ENCODE data around the gene HAT1.
"Not testable (repeated sequence)": the region's sequence is repeated elsewhere in the genome, so short reads cannot be mapped to it uniquely, and the experiment has no call there.

HAT1 gene

GRCh38 chr2:171923206-171923605 is 945 bp downstream of the HAT1 start:
- no peak for DNase-seq

GRCh38 chr2:171924170-171924942 is 2.1 kb downstream of the HAT1 start:
- DNase-seq = no peak

GRCh38 chr2:171930385-171930784 is 8.1 kb downstream of the HAT1 start:
- no peak for DNase-seq

- no peak for DNase-seq
Measured at GRCh38 chr2:171939058-171939742, 16.9 kb downstream of the HAT1 start.

- DNase-seq = no peak
Measured at GRCh38 chr2:171939743-171940071, 17.4 kb downstream of the HAT1 start.

GRCh38 chr2:171941316-171941699 is 19.0 kb downstream of the HAT1 start:
- DNase-seq = no peak

GRCh38 chr2:171943869-171944268 is 21.6 kb downstream of the HAT1 start:
- DNase-seq = no peak

- no peak for DNase-seq
Measured at GRCh38 chr2:171952276-171952675, 30.0 kb downstream of the HAT1 start.

- DNase-seq = no peak
Measured at GRCh38 chr2:171952748-171953147, 30.5 kb downstream of the HAT1 start.

GRCh38 chr2:171956135-171956825 is 34.0 kb downstream of the HAT1 start:
- no peak for DNase-seq

- no peak for DNase-seq
Measured at GRCh38 chr2:171957061-171957460, 34.8 kb downstream of the HAT1 start.

- no peak for DNase-seq
Measured at GRCh38 chr2:171958475-171958874, 36.2 kb downstream of the HAT1 start.

- DNase-seq = no peak
Measured at GRCh38 chr2:171959998-171960397, 37.7 kb downstream of the HAT1 start.

- no peak for DNase-seq
Measured at GRCh38 chr2:171960570-171960969, 38.3 kb downstream of the HAT1 start.

GRCh38 chr2:171963198-171963597 is 40.9 kb downstream of the HAT1 start:
- DNase-seq = no peak

GRCh38 chr2:171964308-171964707 is 42.0 kb downstream of the HAT1 start:
- DNase-seq = no peak

GRCh38 chr2:171965238-171965637 is 43.0 kb downstream of the HAT1 start:
- DNase-seq = no peak

GRCh38 chr2:171965661-171966060 is 43.4 kb downstream of the HAT1 start:
- DNase-seq = no peak

- DNase-seq = no peak
Measured at GRCh38 chr2:171966235-171966634, 44.0 kb downstream of the HAT1 start.

GRCh38 chr2:171966688-171967087 is 44.4 kb downstream of the HAT1 start:
- no peak for DNase-seq

GRCh38 chr2:171968509-171968908 is 46.2 kb downstream of the HAT1 start:
- no peak for DNase-seq

GRCh38 chr2:171972329-171972982 is 50.2 kb downstream of the HAT1 start:
- DNase-seq = no peak

GRCh38 chr2:171979103-171979502 is 56.8 kb downstream of the HAT1 start:
- no peak for DNase-seq

- not testable (repeated sequence) for DNase-seq
Measured at GRCh38 chr2:171983924-171984323, 61.7 kb downstream of the HAT1 start.

Data from activated naive CD4-positive, alpha-beta T cell (primary cell).